ENCODE results near the gene DDX23. TPM values are rescaled to one million over a fixed set of nuclear protein-coding genes. Genes with fewer than 3 reads are reported as not detected.
"Not testable (repeated sequence)": the region's sequence is repeated elsewhere in the genome, so short reads cannot be mapped to it uniquely, and the experiment has no call there.

DDX23 gene
- total RNA-seq, 1 donor from 2014 or later = 124 TPM

DNA sequence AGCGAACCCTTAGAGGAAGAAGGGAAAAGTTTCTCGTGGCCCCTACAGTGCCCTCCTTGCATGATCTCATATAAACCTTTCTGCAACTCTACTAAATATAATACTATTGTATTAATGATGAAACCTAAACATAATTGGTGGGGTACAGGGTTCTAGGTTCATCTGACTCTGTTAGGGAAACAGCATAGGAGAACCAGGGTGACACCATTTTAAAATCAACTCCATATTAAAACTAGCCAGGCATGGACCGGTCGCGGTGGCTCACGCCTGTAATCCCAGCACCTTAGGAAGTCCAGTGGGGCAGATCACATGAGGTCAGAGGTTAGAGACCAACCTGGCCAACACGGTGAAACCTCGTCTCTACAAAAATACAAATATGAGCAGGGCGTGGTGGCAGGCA, 28.7 kb upstream of the DDX23 start:
- H3K27me3 Mint-ChIP-seq (ENCODE audit: low read depth) = peaks cover 7% of the 10 kb centered on the region
- no peak overlapping the region for H3K4me3 Mint-ChIP-seq
- no peak for TF ChIP-seq CTCF (conservative IDR thresholded peaks at IDR 0.05)
- no peak overlapping the region for H3K27ac Mint-ChIP-seq (ENCODE audit: unreplicated experiment)
- H3K4me1 Mint-ChIP-seq = peaks cover 30% of the 10 kb centered on the region
- DNase-seq (ENCODE audit: low read depth, low spot score) = no peak
- H3K9me3 Mint-ChIP-seq = no peaks in the 10 kb centered on the region
- no peaks in the 10 kb centered on the region for H3K36me3 Mint-ChIP-seq (ENCODE audit: low read depth)

DNA sequence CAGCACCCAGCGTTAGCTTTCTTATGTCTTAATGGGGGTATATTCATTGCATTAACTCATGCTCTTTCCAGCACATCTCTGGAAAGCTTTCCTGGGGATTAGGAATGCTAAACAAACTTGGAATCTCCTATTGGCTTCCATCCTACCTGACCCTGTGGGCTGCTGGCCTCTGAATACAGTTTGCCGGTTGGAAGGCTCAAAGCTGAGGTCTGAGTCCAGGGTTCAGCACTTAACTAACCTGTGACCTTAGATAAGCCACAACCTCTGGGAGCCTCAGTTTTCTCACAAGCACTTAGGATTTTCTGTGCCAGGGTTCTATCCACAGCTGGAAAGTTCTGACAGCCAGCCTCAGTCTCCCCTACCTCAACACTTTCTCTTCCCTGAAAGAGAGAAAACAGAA, 26.6 kb upstream of the DDX23 start:
- Mint-ChIP-seq H3K36me3 (ENCODE audit: low read depth) (no peaks in the 10 kb centered on the region), H3K4me1 (peaks cover 20% of the 10 kb centered on the region), H3K4me3 (no peak overlapping the region), H3K27ac (ENCODE audit: unreplicated experiment) (no peak overlapping the region), H3K27me3 (ENCODE audit: low read depth) (peaks cover 7% of the 10 kb centered on the region), H3K9me3 (no peaks in the 10 kb centered on the region)
- no peak for DNase-seq (ENCODE audit: low read depth, low spot score)
- TF ChIP-seq CTCF (conservative IDR thresholded peaks at IDR 0.05) = no peak

- TF ChIP-seq CTCF (conservative IDR thresholded peaks at IDR 0.05) = no peak
- Mint-ChIP-seq H3K27me3 (ENCODE audit: low read depth) (peaks cover 5% of the 10 kb centered on the region), H3K9me3 (no peaks in the 10 kb centered on the region), H3K27ac (ENCODE audit: unreplicated experiment) (no peak overlapping the region), H3K4me1 (peaks cover 11% of the 10 kb centered on the region), H3K36me3 (ENCODE audit: low read depth) (no peaks in the 10 kb centered on the region), H3K4me3 (no peak overlapping the region)
- DNase-seq (ENCODE audit: low read depth, low spot score) = no peak
Measured at GRCh38 chr12:48875944-48876515, 24.1 kb upstream of the DDX23 start.

DNA sequence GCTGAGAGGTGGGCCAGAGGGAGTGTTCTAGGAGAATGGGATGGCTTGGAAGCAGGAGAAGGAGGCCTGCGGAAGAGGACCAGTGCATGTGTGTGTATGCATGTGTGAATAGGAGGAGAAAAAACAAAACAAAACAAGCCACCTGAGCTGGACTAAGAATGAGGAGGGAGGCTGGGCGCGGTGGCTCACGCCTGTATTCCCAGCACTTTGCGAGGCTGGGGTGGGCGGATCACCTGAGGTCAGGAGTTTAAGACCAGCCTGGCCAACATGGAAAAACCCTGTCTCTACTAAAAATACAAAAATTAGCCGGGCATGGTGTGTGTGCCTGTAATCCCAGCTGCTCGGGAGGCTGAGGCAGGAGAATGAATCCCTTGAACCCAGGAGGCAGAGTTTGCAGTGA, 21.6 kb upstream of the DDX23 start:
- not testable (repeated sequence) for H3K27me3 Mint-ChIP-seq (ENCODE audit: low read depth); H3K27ac Mint-ChIP-seq (ENCODE audit: unreplicated experiment); DNase-seq (ENCODE audit: low read depth, low spot score); H3K9me3 Mint-ChIP-seq; H3K36me3 Mint-ChIP-seq (ENCODE audit: low read depth); H3K4me3 Mint-ChIP-seq
- peaks cover 11% of the 10 kb centered on the region for H3K4me1 Mint-ChIP-seq

- H3K4me1 Mint-ChIP-seq = peaks cover 11% of the 10 kb centered on the region
Measured at GRCh38 chr12:48873096-48873495, 21.1 kb upstream of the DDX23 start.

More at GRCh38 chr12:48873096-48873495, 21.1 kb upstream of the DDX23 start:
- no peak for DNase-seq (ENCODE audit: low read depth, low spot score)
- H3K27ac Mint-ChIP-seq (ENCODE audit: unreplicated experiment) = no peak overlapping the region
- no peaks in the 10 kb centered on the region for H3K36me3 Mint-ChIP-seq (ENCODE audit: low read depth)
- no peaks in the 10 kb centered on the region for H3K27me3 Mint-ChIP-seq (ENCODE audit: low read depth)
- TF ChIP-seq CTCF (conservative IDR thresholded peaks at IDR 0.05) = no peak
- no peak overlapping the region for H3K4me3 Mint-ChIP-seq
- no peaks in the 10 kb centered on the region for H3K9me3 Mint-ChIP-seq
